ENCODE measurements around the gene CCL25. TPM values are rescaled to one million over a fixed set of nuclear protein-coding genes. Genes with fewer than 3 reads are reported as not detected.
"Not testable (repeated sequence)": the region's sequence is repeated elsewhere in the genome, so short reads cannot be mapped to it uniquely, and the experiment has no call there.

Gene CCL25
- total RNA-seq, 1 experiment from 2014 or later, result not detected

GRCh38 chr19:8097198-8097597, 44.6 kb downstream of the CCL25 start:
- intact Hi-C loops (cut with micrococcal nuclease), result no loop called here
- no peak overlapping the region for H3K27ac Mint-ChIP-seq (ENCODE audit: low read depth, unreplicated experiment)
- no peaks in the 10 kb centered on the region for H3K36me3 Mint-ChIP-seq (ENCODE audit: insufficient read depth, unreplicated experiment)
- peaks cover 19% of the 10 kb centered on the region for H3K9me3 Mint-ChIP-seq (ENCODE audit: unreplicated experiment)
- BruUV-seq (replicated peaks), result no TSS peak
- DNase-seq (ENCODE audit: unreplicated experiment), result no peak
- no peak for TF ChIP-seq CTCF (IDR thresholded peaks at IDR 0.05; ENCODE audit: unreplicated experiment)
- H3K27me3 Mint-ChIP-seq (ENCODE audit: insufficient read depth, unreplicated experiment), result peaks cover 30% of the 10 kb centered on the region
- no peak overlapping the region for H3K4me3 Mint-ChIP-seq (ENCODE audit: unreplicated experiment)
- ChIA-PET POLR2A (no interaction called here), CTCF (no interaction called here)
- H3K4me1 Mint-ChIP-seq (ENCODE audit: insufficient read depth, unreplicated experiment), result no peaks in the 10 kb centered on the region

GRCh38 chr19:8097681-8098567, 45.4 kb downstream of the CCL25 start:
- Mint-ChIP-seq H3K9me3 (ENCODE audit: unreplicated experiment) (peaks cover 19% of the 10 kb centered on the region), H3K27ac (ENCODE audit: low read depth, unreplicated experiment) (no peak overlapping the region), H3K4me3 (ENCODE audit: unreplicated experiment) (no peak overlapping the region), H3K27me3 (ENCODE audit: insufficient read depth, unreplicated experiment) (peaks cover 32% of the 10 kb centered on the region), H3K36me3 (ENCODE audit: insufficient read depth, unreplicated experiment) (no peaks in the 10 kb centered on the region), H3K4me1 (ENCODE audit: insufficient read depth, unreplicated experiment) (no peaks in the 10 kb centered on the region)
- intact Hi-C loops (cut with micrococcal nuclease), result no loop called here
- no peak for TF ChIP-seq CTCF (IDR thresholded peaks at IDR 0.05; ENCODE audit: unreplicated experiment)
- no TSS peak for BruUV-seq (replicated peaks)
- ChIA-PET POLR2A (no interaction called here), CTCF (no interaction called here)
- no peak for DNase-seq (ENCODE audit: unreplicated experiment)

- CTCF ChIA-PET, result interaction anchor here (0.5 to 0.6 kb wide), 2 partner anchors 76 to 1888 kb away, joined by 3 to 5 read pairs; no protein-coding TSS in a partner anchor
Observed at GRCh38 chr19:8101311-8101710, 48.8 kb downstream of the CCL25 start.

GRCh38 chr19:8101910-8102309, 49.4 kb downstream of the CCL25 start:
- H3K9me3 Mint-ChIP-seq (ENCODE audit: unreplicated experiment); H3K4me1 Mint-ChIP-seq (ENCODE audit: insufficient read depth, unreplicated experiment); H3K36me3 Mint-ChIP-seq (ENCODE audit: insufficient read depth, unreplicated experiment); CTCF ChIA-PET; H3K4me3 Mint-ChIP-seq (ENCODE audit: unreplicated experiment); POLR2A ChIA-PET; intact Hi-C loops (cut with micrococcal nuclease); BruUV-seq (replicated peaks); DNase-seq (ENCODE audit: unreplicated experiment); H3K27ac Mint-ChIP-seq (ENCODE audit: low read depth, unreplicated experiment): not testable (repeated sequence)
- H3K27me3 Mint-ChIP-seq (ENCODE audit: insufficient read depth, unreplicated experiment), result peaks cover 32% of the 10 kb centered on the region

More at GRCh38 chr19:8101311-8101710, 48.8 kb downstream of the CCL25 start:
- no TSS peak for BruUV-seq (replicated peaks)
- no peak for DNase-seq (ENCODE audit: unreplicated experiment)
- Mint-ChIP-seq H3K27me3 (ENCODE audit: insufficient read depth, unreplicated experiment) (peaks cover 32% of the 10 kb centered on the region), H3K36me3 (ENCODE audit: insufficient read depth, unreplicated experiment) (no peaks in the 10 kb centered on the region), H3K4me3 (ENCODE audit: unreplicated experiment) (no peak overlapping the region), H3K4me1 (ENCODE audit: insufficient read depth, unreplicated experiment) (no peaks in the 10 kb centered on the region), H3K9me3 (ENCODE audit: unreplicated experiment) (peaks cover 8% of the 10 kb centered on the region), H3K27ac (ENCODE audit: low read depth, unreplicated experiment) (no peak overlapping the region)
- no peak for TF ChIP-seq CTCF (IDR thresholded peaks at IDR 0.05; ENCODE audit: unreplicated experiment)
- intact Hi-C loops (cut with micrococcal nuclease), result no loop called here
- POLR2A ChIA-PET, result interaction anchor here (0.6 kb wide), 1 partner anchor 61 kb away, joined by 3 read pairs; no protein-coding TSS in a partner anchor
